GM18502 (cell line): ENCODE data around the gene HPD.
"Not testable (repeated sequence)": the region's sequence is repeated elsewhere in the genome, so short reads cannot be mapped to it uniquely, and the experiment has no call there.

Source experiments
- ATAC-seq: cut with Tn5 transposase; IDR thresholded peaks from one replicate; pipeline ENCODE4 v1.9.1; 2021; ENCODE audit warnings: mild to moderate bottlenecking; ENCODE audit not compliant: unreplicated experiment, poor library complexity

The HPD gene

DNA sequence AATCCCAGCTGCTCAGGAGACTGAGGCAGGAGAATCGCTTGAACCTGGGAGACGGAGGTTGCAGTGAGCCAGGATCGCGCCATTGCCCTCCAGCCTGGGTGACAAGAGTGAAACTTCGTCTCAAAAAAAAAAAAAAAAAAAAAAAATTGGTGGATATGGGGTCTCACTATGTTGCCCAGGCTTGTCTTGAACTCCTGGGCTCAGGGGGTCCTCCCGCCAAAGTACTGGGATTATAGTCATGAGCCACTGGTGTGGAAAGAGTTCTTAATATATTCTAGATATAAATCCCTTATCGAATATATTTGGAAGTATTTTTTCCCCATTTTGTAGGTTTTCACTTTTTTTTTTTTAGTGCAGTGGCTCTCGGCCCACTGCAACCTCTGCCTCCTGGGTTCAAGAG lies 10.6 kb upstream of the HPD start:
- not testable (repeated sequence) for ATAC-seq

DNA sequence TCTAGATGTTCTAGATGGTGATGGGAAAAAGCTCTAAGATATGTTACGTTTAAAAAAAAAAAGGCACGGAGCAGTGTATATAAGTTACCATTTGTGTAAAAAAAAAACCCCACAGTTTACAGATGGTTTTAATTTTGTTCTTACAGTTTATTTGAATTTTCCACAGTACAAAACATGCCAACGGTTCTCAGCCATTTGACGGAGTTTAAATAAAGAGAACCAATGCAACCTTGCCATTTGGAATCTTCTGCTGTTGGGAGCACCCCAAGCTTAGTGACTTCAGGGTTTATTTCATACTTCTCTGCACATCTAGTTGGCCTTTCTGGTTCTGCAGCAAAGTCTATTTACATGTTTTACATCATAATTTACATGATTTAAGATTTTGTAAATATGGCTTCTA lies 7.7 kb upstream of the HPD start:
- ATAC-seq, result no peak

DNA sequence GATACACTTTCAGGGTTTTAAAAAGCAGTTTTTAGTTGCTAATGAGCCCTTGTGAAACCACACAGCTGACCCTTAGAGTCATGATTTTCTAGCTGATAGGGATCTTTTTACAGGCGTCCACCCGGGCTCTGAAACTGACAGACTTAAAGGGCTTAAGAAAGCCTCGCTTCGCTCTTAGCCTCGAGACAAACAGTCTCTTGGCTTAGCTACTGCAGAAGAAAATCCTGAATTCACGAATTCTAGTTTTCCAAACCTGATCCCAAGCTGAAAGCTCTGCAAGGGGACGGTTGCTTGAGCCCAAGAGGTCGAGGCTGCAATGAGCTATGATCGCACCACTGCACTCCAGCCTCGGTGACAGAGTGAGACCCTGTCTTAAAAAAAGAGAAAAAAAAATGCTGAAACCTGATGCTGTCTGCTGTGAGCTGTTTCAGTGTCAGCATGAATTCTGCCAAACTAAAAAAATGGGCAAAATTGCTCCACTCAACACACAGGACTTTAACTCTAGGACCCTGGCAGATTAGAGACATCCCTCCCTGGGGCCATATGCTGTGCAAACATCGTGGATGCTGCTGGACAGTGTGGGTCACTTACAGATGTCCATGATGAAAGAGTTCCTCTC lies 3.1 kb upstream of the HPD start:
- no peak for ATAC-seq

DNA sequence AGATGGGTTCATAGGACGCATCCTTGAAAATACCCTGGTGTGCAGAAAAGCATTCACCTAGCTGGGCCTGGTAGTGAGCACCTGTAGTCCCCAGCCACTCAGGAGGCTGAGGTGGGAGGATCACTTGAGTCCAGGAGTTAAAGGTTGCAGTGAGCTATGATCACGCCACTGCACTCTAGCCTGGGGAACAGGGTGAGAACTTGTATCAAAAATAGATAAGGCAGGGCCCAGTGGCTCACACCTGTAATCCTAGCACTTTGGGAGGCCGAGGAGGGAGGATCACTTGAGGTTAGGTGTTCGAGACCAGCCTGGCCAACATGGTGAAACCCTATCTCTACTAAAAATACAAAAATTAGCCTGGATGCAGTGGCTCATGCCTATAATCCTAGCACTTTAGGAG lies 2.0 kb upstream of the HPD start:
- ATAC-seq, result not testable (repeated sequence)

DNA sequence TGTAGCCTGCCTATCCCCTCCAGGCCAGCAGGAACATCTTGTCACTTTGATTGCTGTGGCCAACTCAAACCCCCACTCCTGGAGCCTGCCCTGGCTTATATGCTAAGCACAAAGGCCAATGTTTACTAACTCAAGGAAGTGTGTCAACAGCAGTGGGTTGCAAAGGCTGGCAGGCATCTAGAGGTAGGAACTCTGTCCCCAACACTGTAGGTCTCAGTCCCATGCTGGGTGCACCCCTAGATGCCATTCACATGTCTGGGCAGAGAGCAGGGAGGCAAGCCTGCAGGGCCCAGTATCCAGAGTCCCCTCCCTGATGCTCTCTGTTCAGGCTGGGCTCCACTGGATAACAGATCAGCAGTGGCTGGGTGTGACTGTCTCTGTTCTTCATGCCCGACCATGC lies 1.6 kb upstream of the HPD start:
- ATAC-seq, result no peak

DNA sequence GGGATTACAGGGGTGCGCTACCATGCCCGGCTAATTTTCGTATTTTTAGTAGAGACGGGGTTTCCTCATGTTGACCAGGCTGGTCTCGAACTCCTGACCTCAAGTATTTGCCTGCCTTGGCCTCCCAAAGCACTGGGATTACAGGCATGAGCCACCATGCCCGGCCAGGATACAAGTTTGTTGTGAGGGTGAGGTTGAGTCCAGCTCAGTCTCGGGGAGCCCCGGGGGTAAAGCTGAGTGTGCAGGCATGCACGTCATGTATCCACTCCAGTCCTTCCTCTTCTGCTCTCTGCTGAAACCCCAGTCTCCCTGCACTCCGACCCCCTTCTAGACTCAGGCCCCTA lies 369 bp downstream of the HPD start:
- no peak for ATAC-seq

DNA sequence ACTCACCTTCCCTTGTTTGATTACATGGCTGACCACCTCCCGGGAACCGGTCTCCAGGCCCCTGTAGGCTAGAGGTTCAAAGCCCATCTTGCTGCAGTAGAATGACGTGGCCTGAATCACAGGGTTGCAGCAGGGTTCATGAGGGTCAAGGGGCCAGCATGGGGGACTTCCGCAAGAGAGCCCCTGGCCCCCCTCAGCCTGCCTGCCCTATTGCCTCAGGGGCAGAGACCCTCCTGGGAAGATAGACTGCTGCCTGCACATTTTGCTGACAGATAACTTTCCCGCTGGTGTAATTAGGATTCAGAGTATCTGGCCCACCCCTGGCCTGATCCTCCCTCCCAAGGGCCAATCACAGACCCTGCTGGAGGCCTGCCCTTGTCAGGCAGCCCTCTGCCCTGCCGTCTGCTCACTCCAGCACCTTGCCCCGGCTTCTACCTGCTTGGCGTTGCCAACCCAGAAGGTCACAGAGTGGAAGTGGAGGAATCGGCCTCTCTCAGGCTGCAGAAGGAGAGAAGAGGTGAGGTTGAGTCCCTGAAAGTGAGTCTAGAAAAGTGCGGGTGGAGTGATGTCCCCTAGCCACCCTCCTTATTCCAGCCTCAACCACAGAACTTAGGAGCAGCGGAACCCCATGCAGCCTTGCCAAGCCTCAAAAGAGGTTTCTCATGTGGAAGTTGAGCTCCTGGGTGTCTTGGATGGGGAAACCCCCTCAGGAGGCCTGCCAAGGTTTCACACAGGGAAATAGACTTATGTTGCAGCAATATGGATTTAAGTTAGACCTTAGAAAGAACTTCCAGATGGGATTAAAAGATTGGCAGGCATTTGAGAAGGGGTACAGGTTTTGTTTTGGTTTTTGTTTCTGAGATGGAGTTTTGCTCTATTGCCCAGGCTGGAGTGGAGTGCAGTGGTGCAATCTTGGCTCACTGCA lies 1.1 kb downstream of the HPD start:
- ATAC-seq, result no peak

DNA sequence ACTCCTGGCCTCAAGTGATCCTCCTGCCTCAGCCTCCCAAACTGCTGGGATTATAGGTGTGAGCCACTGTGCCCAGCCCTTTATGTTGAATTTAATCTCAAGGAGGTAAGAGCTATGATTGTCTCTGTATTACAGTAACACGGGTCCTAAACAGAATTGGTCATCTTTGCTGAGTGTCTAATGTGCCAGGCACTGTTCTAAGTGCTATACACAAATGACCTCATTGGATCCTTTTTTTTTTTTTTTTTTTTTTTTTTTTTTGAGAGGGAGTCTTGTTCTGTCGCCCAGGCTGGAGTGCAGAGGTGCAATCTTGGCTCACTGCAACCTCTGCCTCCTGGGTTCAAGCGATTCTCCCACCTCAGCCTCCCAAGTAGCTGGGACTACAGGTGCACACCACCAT lies 6.3 kb downstream of the HPD start:
- not testable (repeated sequence) for ATAC-seq

DNA sequence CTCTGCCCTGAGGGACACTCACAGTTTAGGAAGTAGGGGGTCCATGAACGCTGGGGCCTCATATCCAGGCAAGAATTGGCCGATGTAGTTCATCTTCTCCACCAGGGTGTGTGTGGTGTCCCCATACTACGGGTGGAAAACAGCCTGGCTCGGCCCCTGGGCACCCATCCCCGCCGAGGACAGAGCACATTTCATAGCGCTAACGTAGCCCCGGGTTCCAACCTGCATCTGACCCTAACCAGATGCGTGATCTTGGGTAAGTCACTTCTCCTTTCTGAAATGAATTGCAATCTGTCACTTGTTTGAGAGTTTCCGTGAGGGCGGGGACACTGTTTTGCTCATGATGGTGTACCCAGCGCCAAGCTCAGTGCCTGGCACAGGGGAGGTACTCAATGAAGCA lies 9.0 kb downstream of the HPD start:
- no peak for ATAC-seq

DNA sequence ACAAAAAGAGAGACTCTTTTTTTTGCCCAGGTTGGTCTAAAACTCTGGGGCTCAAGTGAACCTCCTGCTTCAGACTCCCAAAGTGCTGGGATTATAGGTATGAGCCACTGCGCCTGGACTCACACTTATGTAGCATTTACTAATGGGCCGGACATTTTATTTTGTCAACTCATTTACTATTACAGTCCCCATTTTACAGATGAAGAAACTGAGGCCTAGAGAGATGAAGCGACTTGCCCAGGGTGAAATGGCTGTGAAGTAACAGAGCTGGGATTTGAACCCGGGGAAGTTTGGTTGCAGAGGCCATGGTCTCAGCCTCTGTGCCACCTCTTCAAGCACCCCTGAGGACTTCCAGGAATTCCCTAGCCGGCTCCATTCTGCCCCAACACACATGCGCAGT lies 9.4 kb downstream of the HPD start:
- ATAC-seq, result no peak

DNA sequence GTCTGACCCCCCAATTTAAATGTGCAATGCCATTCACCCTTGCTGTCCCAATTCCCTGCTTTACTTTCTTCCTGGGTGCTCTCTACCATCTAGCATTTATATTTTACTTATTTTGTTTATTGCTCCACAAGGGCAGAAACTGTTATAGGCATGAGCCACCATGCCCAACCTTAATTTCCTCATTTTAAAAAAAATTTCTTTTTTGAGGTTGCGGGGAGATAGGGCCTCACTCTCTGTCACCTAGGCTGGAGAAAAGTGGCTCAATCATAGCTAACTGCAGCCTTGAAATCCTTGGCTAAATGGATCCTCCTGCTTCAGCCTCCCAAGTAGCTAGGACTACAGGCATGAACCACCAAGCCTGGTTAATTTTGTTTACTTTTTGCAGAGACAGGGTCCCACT lies 13.0 kb downstream of the HPD start:
- ATAC-seq, result no peak

DNA sequence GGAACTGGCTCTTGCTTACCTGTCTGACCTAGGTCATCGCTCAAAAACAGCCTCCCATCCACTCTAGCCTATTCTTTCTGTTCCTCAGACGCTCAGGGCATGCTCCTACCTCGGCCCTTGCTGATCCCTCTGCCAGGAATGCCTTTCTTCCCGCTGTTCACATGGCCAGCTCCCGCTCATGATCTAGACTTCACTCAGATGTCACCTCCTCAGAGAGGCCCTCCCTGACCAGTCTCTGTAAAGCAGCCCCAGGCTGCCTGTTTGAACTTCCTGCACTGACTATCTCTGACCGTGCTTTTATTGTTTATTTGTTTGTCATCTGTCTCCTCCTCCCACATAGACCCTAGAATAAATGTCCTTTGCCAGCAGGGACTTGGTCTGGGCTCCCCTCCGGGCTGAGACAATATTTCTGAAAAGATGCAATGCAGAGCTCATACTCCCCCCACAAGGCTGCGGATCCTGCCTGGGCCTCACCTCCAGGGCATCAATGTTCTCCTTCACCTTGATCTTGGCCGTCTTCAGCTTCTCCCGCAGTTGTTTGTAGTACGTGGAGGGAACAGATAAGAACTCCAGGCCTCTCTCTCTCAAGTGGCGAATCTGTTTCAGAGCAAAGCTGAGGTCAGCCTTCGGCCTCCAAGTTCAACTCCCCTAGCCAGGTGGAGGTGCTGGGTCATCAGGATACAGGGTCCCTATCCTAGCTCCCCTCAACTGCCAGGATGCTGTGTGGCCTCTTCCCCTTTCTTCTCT lies 15.2 kb downstream of the HPD start:
- no peak for ATAC-seq

DNA sequence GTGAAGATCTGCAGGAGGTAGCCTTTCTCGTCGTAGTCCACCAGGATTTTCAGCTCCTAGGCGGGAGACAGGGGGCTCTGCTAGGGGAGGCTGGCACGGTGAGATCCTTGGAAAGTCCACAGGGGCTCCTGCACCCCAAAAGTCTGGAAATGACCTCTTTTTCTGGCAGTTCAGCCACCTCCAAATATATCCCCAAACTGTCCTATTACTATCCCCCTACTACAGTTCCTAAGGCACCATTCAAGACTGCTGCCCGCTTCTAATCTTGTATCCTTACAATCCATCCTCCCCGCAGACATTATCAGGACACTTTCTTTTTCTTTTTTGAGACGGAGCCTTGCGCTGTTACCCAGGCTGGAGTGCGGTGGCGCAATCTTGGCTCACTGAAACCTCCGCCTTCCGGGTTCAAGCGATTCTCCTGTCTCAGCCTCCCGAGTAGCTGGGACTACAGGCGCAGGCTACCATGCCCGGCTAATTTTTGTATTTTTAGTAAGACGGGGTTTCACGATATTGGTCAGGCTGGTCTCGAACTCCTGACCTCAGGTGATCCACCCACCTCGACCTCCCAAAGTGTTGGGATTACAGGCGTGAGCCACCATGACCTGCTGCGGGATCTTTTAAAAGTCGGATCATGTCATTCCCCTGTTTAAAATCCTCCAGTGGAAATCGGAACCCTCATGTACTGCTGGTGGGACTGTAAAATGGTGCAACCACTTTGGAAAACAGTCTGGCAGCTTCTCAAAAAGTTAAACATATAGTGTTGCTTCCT lies 18.5 kb downstream of the HPD start:
- ATAC-seq, result no peak

DNA sequence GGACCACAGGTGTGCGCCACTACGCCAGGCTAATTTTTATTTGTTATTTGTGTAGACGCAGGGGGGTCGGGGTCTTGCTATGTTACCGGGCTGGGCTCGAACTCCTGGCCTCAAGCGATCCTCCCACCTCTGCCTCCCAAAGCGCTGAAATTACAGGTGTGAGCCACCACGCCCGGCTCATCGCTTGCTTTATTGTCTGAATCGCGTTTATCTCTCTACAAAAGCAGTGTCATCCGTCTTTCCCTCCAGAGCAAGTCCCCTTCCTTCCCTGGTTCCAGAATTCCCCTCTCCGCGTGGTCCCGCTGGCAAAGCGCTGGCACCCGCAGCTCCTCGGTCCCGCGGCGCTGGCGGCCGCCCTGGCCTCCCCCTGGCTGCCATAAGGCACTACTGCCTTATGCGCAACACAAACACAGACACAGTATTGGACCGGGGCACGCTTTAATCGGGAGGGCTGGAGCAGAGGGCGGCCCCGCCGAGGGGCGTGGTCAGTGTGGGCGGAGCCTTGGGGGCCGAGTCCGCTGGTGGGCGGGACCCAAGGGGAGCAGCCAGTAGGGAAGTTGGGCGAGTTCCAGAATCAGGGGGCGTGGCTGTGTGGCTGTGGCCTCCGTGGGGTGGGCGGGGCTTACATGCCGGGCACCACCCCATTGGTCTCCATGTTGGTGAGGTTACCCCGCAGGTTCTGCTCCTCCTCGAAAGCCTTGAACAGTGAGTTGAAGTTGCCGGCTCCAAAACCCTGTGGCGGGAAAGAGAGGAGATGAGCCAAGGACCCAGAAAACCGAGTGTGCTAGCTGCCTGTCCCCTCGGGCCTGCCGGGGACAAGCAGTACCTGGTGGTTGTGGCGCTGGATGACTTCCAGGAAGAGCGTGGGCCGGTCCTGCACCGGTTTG lies 19.3 kb downstream of the HPD start:
- ATAC-seq, result peak; percentile 97

DNA sequence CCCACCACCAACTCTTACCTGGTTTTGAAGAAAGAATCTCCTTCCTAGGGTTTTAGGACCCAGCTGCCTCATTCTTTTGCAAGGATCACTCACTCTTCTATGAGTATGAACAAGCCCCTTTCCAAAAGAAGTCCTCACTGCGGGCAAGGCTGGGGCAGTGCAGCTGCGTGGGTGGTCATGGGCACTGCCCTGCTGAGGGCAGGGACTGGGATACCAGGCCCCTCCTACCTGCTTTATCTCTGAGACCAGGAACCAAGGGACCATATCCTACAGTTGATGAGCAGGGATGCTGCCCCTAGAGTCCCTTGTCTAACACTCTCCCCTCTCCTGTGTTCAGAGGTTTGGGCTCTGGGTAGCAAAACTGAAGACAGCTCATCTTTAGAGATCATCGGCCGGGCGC lies 20.5 kb downstream of the HPD start:
- ATAC-seq, result no peak

DNA sequence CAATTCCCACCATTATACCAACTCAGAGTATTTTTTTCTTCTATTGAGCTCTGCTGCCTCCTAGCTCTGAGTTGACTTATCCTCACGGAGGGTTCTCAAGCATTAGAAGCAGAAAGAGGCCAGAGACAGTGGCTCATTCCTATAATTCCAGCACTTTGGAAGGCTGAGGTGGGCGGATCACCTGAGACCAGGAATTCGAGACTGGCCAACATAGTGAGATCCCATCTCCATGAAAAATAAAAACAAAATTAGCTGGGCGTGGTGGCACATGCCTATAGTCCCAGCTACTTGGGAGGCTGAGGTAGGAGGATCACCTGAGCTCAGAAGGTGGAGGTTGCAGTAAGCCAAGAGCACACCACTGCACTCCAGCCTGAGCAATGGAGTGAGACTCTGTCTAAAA lies 21.0 kb downstream of the HPD start:
- no peak for ATAC-seq

DNA sequence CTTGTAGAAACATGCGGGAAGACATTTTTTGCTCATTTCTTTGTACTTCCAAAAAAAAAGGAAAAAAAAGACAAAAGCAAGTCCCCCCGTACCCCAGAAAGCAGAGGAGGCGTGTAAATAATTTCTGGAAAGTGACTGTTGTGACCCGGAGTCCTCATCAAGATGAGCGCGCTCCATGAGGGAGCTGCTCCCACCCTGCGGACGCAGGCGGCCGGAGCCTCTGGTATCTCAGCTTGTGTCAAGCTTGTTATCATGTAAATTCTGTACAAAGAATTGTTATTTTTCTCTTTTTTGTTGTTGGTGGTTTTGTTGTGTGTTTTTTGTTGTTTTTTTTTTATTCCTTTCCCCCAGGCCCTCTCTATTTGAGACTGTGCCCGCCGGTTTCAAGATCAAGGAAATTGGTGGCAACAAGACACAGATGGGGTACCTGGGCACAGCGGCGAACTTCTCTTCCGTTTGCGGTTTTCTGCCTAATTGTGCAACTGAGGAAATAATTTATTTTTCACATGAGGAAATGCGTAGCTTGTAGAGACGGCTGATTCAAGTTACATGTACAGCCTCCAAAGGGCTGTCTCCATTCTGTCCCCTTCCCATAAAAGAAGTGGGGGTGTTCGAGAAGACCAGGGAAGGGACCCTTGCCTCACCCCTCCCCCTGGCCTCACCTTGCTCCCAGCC lies 27.0 kb downstream of the HPD start:
- ATAC-seq, result no peak

DNA sequence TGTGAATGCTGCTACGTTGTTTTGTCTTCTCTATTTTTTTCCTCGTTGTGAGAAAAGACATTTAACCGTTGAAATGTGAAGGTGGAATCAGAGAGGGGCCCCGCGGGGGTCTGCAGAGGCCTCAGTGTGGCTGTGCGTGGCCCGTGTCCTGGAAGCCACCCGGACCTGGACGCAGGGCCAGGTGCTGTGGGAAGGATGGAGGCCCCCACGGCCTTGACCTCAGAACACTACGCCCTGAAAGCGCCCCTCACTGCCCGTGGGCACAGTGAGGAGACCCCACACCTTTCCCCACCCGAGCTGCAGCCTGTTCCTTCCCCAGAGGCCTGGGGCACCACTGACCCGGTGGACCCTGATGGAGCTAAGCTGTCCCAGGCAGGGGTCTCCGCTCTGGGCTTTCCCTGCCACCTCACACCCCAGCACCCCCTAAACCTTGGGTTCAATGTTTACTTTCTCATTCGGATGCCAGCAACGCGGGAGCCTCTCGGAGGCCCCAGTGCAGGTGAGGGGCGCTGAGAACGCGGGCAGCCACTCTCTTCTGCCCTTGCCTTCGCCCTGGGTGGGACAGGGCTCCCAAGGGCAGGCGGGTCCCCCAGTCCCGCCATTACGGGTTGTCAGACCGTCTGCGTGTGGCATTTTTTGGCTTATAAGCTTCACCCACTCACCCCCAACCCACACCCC lies 27.9 kb downstream of the HPD start:
- ATAC-seq, result no peak

DNA sequence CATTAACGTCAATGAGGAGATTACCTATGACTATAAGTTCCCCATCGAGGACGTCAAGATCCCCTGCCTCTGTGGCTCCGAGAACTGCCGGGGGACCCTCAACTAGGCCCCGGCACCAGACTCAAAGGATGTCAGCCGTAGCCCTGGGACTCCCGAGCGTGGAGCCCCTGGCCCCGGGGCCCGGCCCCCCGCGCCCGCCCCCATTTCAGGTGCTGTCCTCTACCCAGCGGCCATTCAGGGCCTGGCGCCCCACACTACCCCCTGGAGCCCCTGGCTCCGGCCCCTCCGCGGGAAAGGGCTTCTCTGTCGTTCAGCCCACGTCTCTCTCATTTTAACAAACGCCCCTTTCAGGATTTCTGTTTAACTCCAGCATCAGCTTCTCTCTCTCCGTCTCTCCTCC lies 28.5 kb downstream of the HPD start:
- ATAC-seq, result no peak
